Keratinocyte (primary cell): Measurements from ENCODE around the gene MRO. TPM values are rescaled to one million over a fixed set of nuclear protein-coding genes. Genes with fewer than 3 reads are reported as not detected.

Source experiments
- DNase-seq: peaks from one replicate; pipeline ENCODE4 v3.0.0-alpha.2; 2011; ENCODE audit warnings: low read depth, missing footprints, low spot score
- FAIRE-seq: peaks from 2 replicates; lab custom pipeline; 2011; peaks lifted over from hg19 to GRCh38; lab: Jason Lieb, UNC
- H2AFZ ChIP-seq: 2 replicates; pipeline ENCODE4 v1.6.0; 2012; ENCODE audit warnings: low read length, control low read depth, inconsistent platforms; ENCODE audit not compliant: control insufficient read depth
- H3K27ac ChIP-seq: 2 replicates; pipeline ENCODE4 v1.5.1; 2011; ENCODE audit warnings: low read length; ENCODE audit not compliant: control insufficient read depth, insufficient read depth
- H3K27me3 ChIP-seq: 3 replicates; pipeline ENCODE4 v1.6.0; 2011; ENCODE audit warnings: low read length; ENCODE audit not compliant: control insufficient read depth, insufficient read depth; ENCODE audit errors: extremely low read depth
- H3K36me3 ChIP-seq, 2 experiments: 2 replicates in 1 of 2; 3 replicates in 1 of 2; pipeline ENCODE4 v1.5.1; 2011; ENCODE audit warnings: low read length in 2 of 2, mild to moderate bottlenecking in 1 of 2; ENCODE audit not compliant: control insufficient read depth in 2 of 2, insufficient read depth in 2 of 2; ENCODE audit errors: extremely low read depth in 1 of 2
- H3K4me1 ChIP-seq: 3 replicates; pipeline ENCODE4 v1.5.1; 2011; ENCODE audit warnings: low read length; ENCODE audit not compliant: control insufficient read depth, insufficient read depth; ENCODE audit errors: extremely low read depth
- H3K4me2 ChIP-seq: 3 replicates; pipeline ENCODE4 v1.6.0; 2011; ENCODE audit warnings: low read depth, low read length; ENCODE audit not compliant: control insufficient read depth, insufficient read depth; ENCODE audit errors: extremely low read depth
- H3K4me3 ChIP-seq, 3 experiments: fragments of 200-600 bp in 1 of 3; sonication (generic) in 1 of 3; 2 replicates in 2 of 3; 3 replicates in 1 of 3; pipeline ENCODE4 v1.5.1; 2011 to 2016; ENCODE audit warnings: low read length in 3 of 3, mild to moderate bottlenecking in 3 of 3, control low read depth in 2 of 3, inconsistent platforms in 1 of 3, low read depth in 1 of 3, mixed read lengths in 1 of 3, mixed run types in 1 of 3, moderate library complexity in 1 of 3; ENCODE audit not compliant: control insufficient read depth in 2 of 3, insufficient read depth in 2 of 3; ENCODE audit errors: extremely low read depth in 1 of 3
- H3K79me2 ChIP-seq: 2 replicates; pipeline ENCODE4 v1.6.0; 2012; ENCODE audit warnings: low read length; ENCODE audit not compliant: control insufficient read depth, insufficient read depth
- H3K9ac ChIP-seq: 3 replicates; pipeline ENCODE4 v1.6.0; 2011; ENCODE audit warnings: low read length; ENCODE audit not compliant: control insufficient read depth, insufficient read depth; ENCODE audit errors: extremely low read depth
- H3K9me1 ChIP-seq: 3 replicates; pipeline ENCODE4 v1.6.0; 2011; ENCODE audit warnings: low read length; ENCODE audit not compliant: control insufficient read depth, insufficient read depth; ENCODE audit errors: extremely low read depth
- H3K9me3 ChIP-seq: 2 replicates; pipeline ENCODE4 v1.5.1; 2012; ENCODE audit warnings: low read depth, low read length; ENCODE audit not compliant: control insufficient read depth
- H4K20me1 ChIP-seq: 3 replicates; pipeline ENCODE4 v1.6.0; 2011; ENCODE audit warnings: low read length; ENCODE audit not compliant: control insufficient read depth, insufficient read depth; ENCODE audit errors: extremely low read depth
- EZH2 ChIP-seq: IDR thresholded peaks from one replicate; pipeline ENCODE4 v1.6.1; 2012; ENCODE audit warnings: inconsistent platforms, mild to moderate bottlenecking, low read length, moderate library complexity
- dilution Hi-C: fragments of 300-500 bp; cut with MboI; formaldehyde crosslinking; loops from one replicate; pipeline ENCODE4 v1.7.0; 2020; ENCODE audit warnings: low sequenced_read_pairs; ENCODE audit not compliant: extremely low pct_ligation_motif_present
- polyA plus RNA-seq, 5 experiments: library from polyadenylated mRNA; depleted of rRNA in 3 of 5; stranded (reverse) in 3 of 5; stranded (forward) in 1 of 5; unstranded in 1 of 5; fragments of >200 nt; gene quantifications; 1 replicate in 1 of 5; 2 replicates in 3 of 5; 3 replicates in 1 of 5; pipeline versions ENCODE4 v1.2.1 to v1.2.3, GENCODE V29; 2011 to 2012; ENCODE audit warnings: missing spikeins in 2 of 5, low read depth in 1 of 5, low replicate concordance in 1 of 5
- TF ChIP-seq, protein P1 (sequence below), 3 experiments: IDR thresholded peaks in 1 of 3; conservative IDR thresholded peaks in 1 of 3; optimal IDR thresholded peaks in 1 of 3; 2 replicates in 2 of 3; 3 replicates in 1 of 3; pipeline versions ENCODE3 to v1.5.1; 2011; ENCODE audit warnings: low read length in 3 of 3, mild to moderate bottlenecking in 3 of 3, moderate library complexity in 2 of 3, control low read depth in 1 of 3, inconsistent platforms in 1 of 3; ENCODE audit not compliant: insufficient read depth in 2 of 3; ENCODE audit errors: extremely low read depth in 1 of 3

The MRO gene
- polyA plus RNA-seq, 1 donor (not counting 4 experiments of a cell fraction or from before 2014, with no cell fraction given) = not detected

DNA sequence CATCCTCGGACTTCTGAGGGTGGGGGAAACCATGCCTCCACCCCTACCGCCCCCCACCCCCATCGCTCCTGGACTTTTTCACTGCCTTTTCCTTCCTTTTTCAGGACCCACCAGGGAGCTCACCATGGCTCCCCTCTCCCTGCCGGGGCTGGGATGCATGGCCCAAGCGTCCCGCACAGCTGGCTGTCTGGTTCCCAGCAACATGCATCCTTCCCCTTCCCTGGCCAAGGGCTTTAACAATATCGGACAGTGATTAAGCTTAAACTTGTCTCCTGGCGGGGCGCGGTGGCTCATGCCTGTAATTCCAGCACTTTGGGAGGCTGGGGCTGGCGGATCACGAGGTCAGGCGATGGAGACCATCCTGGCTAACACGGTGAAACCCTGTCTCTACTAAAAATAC is 44.1 kb downstream of the MRO start:
- TF ChIP-seq, protein P1, sequence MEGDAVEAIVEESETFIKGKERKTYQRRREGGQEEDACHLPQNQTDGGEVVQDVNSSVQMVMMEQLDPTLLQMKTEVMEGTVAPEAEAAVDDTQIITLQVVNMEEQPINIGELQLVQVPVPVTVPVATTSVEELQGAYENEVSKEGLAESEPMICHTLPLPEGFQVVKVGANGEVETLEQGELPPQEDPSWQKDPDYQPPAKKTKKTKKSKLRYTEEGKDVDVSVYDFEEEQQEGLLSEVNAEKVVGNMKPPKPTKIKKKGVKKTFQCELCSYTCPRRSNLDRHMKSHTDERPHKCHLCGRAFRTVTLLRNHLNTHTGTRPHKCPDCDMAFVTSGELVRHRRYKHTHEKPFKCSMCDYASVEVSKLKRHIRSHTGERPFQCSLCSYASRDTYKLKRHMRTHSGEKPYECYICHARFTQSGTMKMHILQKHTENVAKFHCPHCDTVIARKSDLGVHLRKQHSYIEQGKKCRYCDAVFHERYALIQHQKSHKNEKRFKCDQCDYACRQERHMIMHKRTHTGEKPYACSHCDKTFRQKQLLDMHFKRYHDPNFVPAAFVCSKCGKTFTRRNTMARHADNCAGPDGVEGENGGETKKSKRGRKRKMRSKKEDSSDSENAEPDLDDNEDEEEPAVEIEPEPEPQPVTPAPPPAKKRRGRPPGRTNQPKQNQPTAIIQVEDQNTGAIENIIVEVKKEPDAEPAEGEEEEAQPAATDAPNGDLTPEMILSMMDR (optimal IDR thresholded peaks at IDR 0.05 in 1 of 3, IDR thresholded peaks at IDR 0.05 in 1 of 3, conservative IDR thresholded peaks at IDR 0.05 in 1 of 3; ENCODE audit: extremely low read depth in 1 of 3, insufficient read depth in 2 of 3, low read length in 3 of 3) = no peak
- TF ChIP-seq EZH2 = no peak
- no peaks in the 10 kb centered on the region for H4K20me1 ChIP-seq
- H3K4me3 ChIP-seq = no peak overlapping the region
- H2AFZ ChIP-seq = no peak overlapping the region
- H3K79me2 ChIP-seq = no peaks in the 10 kb centered on the region
- no peak for DNase-seq
- H3K4me2 ChIP-seq = no peak overlapping the region
- dilution Hi-C loops = no loop called here
- no peak for FAIRE-seq
- H3K27me3 ChIP-seq = no peaks in the 10 kb centered on the region
- H3K9ac ChIP-seq = no peak overlapping the region
- no peaks in the 10 kb centered on the region for H3K4me1 ChIP-seq
- H3K27ac ChIP-seq = no peak overlapping the region
- H3K9me1 ChIP-seq = no peaks in the 10 kb centered on the region
- H3K36me3 ChIP-seq = no peaks in the 10 kb centered on the region
- no peaks in the 10 kb centered on the region for H3K9me3 ChIP-seq

DNA sequence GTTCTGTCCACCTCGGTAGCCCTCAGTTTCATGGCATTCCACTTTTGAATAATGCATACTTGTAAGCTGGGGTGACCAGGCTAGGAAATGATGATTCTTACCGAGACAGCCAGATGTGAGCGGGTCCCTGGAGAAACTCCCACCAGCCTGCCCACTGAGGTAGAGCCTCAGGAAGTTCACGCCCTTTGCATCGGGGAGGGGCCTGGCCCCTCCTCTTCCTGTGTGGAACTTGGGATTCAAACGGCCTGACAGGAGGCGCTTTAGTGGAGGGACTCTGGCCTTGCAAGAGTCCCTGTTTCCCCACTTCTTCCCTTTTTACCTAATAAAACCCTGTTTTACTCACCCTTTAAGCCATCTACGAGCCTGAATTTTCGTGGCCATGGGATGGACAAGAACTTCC is 44.6 kb downstream of the MRO start:
- no peaks in the 10 kb centered on the region for H3K27me3 ChIP-seq
- dilution Hi-C loops = no loop called here
- FAIRE-seq (no peak), DNase-seq (no peak)
- H2AFZ ChIP-seq = no peak overlapping the region
- TF ChIP-seq EZH2 = no peak
- TF ChIP-seq, protein P1 (optimal IDR thresholded peaks at IDR 0.05 in 1 of 3, IDR thresholded peaks at IDR 0.05 in 1 of 3, conservative IDR thresholded peaks at IDR 0.05 in 1 of 3; ENCODE audit: extremely low read depth in 1 of 3, insufficient read depth in 2 of 3, low read length in 3 of 3) = no peak
- H3K9ac ChIP-seq = no peak overlapping the region
- H3K4me2 ChIP-seq = no peak overlapping the region
- no peaks in the 10 kb centered on the region for H4K20me1 ChIP-seq
- H3K36me3 ChIP-seq = no peaks in the 10 kb centered on the region
- no peak overlapping the region for H3K4me3 ChIP-seq
- no peaks in the 10 kb centered on the region for H3K4me1 ChIP-seq
- no peak overlapping the region for H3K27ac ChIP-seq
- no peaks in the 10 kb centered on the region for H3K9me1 ChIP-seq
- no peaks in the 10 kb centered on the region for H3K79me2 ChIP-seq
- no peaks in the 10 kb centered on the region for H3K9me3 ChIP-seq
